OCI-M2 (cell line): ENCODE measurements around the gene FDX2.
"Not testable (repeated sequence)": the region's sequence is repeated elsewhere in the genome, so short reads cannot be mapped to it uniquely, and the experiment has no call there.

Source experiments
- DNase-seq: peaks from one replicate; lab custom pipeline; 2025; ENCODE audit not compliant: unreplicated experiment; lab: John Stamatoyannopoulos, UW

FDX2 gene

DNA sequence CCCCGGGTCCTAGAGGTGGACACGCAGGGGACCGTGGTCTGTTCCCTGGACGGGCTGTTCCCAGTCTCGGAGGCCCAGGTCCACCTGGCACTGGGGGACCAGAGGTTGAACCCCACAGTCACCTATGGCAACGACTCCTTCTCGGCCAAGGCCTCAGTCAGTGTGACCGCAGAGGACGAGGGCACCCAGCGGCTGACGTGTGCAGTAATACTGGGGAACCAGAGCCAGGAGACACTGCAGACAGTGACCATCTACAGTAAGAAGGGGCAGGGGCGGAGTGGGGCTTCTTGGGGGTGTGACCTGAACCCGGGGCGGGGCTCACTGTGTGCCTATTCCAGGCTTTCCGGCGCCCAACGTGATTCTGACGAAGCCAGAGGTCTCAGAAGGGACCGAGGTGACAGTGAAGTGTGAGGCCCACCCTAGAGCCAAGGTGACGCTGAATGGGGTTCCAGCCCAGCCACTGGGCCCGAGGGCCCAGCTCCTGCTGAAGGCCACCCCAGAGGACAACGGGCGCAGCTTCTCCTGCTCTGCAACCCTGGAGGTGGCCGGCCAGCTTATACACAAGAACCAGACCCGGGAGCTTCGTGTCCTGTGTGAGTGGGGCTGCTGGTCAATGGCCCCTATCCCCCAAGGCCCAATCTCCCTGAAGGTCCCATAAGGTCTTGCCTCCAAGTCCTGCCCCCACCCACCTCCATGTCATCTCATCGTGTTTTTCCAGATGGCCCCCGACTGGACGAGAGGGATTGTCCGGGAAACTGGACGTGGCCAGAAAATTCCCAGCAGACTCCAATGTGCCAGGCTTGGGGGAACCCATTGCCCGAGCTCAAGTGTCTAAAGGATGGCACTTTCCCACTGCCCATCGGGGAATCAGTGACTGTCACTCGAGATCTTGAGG, 31.5 kb downstream of the FDX2 start:
- no peak for DNase-seq

DNA sequence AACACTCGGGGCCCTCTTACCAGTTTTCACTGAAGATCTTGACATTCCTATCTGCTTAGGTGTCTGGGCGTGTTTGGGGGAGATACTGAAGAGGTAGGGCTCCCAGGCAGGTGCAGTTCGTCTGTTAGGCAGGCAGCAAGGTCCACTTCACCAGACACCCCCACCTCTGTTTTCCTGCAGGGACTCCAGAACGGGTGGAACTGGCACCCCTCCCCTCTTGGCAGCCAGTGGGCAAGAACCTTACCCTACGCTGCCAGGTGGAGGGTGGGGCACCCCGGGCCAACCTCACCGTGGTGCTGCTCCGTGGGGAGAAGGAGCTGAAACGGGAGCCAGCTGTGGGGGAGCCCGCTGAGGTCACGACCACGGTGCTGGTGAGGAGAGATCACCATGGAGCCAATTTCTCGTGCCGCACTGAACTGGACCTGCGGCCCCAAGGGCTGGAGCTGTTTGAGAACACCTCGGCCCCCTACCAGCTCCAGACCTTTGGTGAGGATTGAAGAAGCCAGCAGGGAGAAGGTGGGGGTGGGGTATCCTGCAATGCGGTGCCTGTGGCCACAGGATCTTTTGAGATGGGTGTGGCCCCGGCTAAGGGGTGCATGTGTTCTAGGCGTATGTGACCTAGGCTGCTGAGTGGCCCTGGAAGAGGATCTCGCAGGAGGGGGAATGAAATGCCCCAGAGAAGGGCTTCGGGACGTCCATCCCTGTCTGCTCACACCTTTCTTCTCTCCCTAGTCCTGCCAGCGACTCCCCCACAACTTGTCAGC, 32.3 kb downstream of the FDX2 start:
- DNase-seq: no peak

DNA sequence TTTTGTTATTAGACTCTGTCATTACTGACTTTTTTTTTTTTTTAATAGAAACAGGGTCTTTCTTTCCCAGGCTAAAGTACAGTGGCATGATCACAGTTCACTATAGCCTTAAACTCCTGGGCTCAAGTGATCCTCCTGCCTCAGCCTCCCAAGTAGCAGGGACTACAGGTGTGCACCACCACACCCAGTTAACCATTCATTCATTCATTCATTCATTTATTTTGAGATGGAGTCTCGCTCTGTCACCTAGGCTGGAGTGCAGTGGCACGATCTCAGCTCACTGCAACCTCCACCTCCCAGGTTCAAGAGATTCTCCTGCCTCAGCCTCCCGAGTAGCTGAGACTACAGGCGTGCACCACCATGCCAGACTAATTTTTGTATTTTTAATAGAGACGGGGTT, 33.8 kb downstream of the FDX2 start:
- DNase-seq: not testable (repeated sequence)

DNA sequence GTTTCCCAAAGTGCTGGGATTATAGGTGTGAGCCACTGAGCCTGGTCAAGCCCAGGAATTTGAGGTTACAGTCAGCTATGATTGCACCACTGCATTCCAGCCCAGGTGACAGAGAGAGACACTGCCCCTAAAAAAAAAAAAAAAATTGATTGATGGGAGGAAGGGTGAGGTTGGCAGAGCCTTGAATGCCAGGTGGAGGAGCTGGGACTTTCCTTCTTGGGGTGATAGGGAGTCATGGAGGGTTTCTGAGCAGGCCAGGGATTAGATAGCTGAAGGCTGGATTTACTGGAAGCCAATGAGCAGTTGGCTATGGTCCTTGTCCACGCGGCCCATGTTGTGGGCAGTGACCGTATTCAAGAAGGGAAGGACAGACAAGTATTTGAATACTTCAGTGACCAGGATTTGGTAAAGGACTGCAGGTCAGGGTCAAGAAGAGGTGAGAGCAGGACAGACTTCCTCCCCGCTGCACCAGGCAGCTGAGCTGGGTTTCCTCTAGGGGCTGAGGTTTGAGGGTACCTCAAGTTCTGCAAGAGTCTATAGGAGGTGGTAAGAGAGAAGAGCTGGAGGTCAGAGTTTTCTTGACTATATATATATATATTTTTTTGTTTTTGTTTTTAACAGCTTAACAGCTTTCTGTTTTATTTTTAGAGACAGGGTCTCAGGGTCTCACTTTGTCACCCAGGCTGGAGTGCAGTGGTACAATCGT, 35.9 kb downstream of the FDX2 start:
- DNase-seq: no peak

DNA sequence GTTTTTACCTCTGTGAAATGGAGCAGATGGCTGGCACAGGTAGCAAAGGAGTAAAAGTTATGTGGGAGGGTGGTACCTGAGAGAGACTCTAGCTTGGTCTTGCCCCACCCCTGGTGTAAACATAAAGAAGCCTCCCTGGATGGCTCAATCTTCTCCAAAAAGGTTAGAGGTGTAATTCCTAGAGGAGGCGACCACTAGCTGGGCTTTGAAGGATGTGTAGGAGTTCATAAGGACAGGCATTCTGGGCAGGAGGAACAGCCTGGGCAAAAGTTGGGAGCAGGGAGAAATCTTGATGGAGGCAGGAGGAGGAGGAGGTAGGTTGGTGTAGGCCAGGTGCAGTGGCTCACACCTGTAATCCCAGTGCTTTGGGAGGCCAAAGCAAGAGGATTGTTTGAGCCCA, 36.9 kb downstream of the FDX2 start:
- DNase-seq: no peak

DNA sequence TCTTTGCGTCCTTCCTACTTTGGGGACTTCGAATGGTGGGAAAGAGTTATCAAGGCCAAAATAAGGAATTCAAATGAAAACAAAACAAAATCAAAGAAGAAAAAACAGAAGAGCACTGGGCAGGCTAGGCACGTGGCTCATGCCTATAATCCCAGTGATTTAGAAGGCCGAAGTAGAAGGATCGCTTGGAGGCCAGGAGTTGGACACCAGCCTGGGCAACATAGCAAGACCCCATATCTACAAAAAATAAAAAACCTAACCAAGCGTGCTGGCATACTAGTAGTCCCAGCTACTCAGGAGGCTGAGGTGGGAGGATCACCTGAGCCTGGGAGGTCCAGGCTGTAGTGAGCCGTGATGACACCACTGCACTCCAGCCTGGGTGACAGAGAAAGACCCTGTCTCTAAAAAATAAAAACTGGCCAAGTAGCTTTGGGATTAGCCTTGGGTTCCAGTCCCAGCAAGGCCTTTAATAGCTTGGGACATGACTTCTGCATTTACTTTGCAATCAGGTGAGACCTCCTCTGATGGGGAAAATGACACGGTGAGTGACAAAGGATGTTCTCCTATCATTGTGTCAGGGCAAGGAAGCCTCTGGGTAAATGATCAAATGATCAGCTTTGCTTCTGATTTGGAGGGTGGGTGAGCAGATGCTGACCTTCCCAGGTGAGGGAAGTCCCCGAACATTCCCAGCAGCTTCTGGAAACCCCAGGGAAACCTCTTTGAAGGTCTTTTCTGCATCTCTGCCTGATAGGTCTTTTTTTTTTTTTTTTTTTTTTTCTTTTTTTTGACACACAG, 37.8 kb downstream of the FDX2 start:
- no peak for DNase-seq

DNA sequence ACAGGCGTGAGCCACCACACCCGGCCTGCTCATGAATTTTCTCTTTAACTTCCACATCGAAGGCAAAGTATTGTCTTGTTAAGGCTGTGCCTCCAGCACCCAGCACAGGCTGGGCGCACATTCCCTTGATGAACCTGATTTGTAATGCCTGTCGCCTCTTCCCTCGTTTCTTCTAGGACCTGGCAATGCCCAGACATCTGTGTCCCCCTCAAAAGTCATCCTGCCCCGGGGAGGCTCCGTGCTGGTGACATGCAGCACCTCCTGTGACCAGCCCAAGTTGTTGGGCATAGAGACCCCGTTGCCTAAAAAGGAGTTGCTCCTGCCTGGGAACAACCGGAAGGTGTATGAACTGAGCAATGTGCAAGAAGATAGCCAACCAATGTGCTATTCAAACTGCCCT, 41.2 kb downstream of the FDX2 start:
- DNase-seq: no peak

DNA sequence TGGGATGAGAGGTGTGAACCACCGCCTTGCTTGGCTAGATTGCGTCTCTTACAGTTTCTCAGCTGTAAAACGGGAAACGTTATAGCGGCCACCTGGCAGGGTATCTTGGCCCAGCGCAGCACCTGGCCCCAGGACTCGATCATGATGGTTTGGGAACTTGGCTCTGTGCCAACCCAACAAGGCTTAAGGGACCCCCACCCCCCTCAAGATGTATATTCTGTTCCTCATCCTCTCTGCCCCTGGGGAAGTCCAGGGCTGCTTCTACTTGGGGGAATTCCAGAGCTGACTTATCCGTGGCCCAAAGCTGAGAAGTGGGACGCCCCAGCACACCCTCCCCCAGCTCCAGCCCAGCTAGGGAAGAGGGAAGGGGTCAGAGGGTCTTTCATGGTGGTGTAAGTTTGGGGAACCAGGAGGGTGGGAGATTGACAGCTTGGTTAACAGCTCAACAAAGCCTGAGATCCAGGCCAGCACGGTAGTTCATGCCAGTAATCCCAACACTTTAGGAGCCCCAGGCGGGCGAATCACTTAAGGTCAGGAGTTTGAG, 44.2 kb downstream of the FDX2 start:
- DNase-seq: no peak

DNA sequence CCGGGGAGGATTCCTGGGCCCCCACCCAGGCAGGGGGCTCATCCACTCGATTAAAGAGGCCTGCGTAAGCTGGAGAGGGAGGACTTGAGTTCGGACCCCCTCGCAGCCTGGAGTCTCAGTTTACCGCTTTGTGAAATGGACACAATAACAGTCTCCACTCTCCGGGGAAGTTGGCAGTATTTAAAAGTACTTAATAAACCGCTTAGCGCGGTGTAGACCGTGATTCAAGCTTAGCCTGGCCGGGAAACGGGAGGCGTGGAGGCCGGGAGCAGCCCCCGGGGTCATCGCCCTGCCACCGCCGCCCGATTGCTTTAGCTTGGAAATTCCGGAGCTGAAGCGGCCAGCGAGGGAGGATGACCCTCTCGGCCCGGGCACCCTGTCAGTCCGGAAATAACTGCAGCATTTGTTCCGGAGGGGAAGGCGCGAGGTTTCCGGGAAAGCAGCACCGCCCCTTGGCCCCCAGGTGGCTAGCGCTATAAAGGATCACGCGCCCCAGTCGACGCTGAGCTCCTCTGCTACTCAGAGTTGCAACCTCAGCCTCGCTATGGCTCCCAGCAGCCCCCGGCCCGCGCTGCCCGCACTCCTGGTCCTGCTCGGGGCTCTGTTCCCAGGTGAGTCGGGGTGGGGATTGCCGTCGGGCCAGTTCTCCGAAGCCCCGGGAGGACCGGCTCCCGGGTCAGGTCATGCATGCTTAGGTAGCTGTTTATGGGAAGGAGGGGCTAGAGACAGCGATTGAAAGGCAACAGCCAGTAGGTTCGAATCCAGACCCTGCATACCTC, 45.0 kb downstream of the FDX2 start, which contains the start of gene ICAM1:
TSS of gene ICAM1 (plus strand) at position 505 of the 779 bp plus-strand sequence. CDS start at position 545, 40 bp downstream.
- DNase-seq: no peak

DNA sequence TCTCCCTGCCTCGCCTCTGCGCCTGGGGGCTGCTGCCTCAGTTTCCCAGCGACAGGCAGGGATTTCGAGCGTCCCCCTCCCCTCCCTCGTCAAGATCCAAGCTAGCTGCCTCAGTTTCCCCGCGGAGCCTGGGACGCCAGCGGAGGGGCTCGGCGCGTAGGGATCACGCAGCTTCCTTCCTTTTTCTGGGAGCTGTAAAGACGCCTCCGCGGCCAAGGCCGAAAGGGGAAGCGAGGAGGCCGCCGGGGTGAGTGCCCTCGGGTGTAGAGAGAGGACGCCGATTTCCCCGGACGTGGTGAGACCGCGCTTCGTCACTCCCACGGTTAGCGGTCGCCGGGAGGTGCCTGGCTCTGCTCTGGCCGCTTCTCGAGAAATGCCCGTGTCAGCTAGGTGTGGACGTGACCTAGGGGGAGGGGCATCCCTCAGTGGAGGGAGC, 45.6 kb downstream of the FDX2 start:
- no peak for DNase-seq

DNA sequence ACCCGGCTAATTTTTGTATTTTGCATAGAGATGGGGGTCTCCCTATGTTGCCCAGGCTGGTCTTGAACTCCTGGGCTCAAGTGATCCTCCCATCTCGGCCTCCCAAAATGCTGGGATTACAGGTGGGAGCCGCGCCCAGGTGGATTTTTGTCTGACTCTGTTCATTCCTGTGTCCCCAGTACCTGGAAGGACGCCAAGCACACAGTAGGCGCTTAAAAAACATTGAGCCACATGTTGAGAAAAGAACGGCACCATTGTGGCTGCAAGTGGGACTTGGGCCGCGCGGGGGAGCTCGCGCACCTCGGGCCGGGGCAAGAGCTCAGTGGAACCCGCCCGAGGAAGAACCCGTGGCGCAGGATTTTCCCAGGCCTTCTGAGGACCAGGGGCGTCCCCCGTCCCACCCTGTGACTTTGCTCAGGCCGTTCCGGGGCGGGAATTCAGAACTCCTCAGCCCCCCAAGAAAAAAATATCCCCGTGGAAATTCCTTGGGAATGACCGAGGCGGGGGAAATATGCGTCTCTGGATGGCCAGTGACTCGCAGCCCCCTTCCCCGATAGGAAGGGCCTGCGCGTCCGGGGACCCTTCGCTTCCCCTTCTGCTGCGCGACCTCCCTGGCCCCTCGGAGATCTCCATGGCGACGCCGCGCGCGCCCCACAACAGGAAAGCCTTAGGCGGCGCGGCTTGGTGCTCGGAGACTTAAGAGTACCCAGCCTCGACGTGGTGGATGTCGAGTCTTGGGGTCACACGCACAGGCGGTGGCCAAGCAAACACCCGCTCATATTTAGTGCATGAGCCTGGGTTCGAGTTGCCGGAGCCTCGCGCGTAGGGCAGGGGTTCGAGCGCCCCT, 46.3 kb downstream of the FDX2 start:
- peak; percentile 98 for DNase-seq

DNA sequence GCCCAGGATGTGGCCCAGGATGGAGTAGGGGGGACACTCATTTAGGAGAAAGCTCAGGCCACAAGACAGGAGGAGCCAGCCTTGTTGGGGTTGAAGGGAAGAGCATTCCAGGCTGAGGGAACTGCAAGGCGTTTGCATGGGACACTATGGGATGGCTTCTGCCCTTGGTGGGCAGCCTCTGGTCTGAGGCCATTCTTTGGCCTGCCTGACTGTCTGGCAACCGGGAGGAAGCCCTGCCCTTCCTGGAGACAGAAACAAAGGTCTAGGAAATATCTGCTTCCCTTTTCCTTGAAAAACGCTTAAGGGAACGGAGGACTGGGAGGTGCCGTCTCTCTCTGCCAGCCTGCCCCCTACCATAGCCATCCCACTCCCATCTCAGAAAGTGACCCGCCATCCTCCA, 47.7 kb downstream of the FDX2 start:
- no peak for DNase-seq

DNA sequence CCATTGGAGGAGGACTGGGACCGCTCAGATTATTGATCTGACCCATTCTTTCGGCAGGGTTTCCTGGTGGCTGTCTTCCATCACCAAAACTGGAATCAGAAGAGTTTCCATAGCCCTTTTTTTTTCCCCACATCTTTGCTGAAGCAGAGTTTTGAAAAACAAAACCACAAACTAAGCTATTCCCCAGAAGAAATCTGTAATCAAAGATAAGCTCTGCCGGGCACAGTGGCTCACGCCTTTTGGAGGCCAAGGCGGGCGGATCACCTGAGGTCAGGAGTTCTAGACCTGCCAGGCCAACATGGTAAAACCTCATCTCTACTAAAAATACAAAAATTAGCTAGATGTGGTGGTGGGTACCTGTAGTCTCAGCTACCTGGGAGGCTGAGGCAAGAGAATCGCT, 49.1 kb downstream of the FDX2 start:
- no peak for DNase-seq

DNA sequence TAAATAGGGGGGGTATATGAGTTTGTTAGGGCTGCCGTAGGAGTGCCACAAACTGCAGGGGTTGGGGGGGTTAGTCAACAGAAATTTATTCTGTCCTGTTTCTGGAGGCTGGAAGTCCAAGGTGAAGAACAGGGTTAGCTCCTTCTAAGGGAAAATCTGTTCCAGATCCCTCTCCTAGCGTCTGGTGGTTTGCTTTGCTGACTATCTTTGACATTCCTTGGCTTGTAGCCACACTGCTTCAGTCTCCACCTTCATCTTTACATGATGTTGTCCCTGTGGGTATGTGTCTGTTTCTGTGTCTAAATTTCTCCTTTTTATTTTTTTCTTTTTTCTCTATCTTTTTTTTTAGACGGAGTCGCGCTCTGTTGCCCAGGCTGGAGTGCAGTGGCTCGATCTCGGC, 53.0 kb downstream of the FDX2 start:
- DNase-seq: no peak

DNA sequence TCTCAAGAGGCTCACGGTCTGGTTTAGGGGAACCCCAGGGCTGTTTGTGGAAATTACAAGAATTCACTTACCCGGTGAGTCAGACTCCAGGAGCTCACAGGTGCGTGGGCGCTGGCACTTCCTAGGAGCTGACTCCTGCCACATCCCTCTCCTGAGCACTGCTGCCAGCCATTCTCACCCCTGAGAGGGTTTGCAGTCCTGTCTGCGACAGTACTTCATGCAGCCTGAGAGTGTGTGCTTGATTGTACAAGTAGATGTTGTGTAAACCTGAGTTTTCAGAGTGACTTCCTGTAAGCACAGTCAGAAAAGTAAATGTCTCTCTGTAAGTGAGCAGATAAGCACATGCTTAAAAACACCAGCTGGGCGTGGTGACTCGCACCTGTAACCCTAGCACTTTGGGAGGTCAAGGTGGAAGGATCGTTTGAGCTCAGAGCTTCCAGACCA, 55.7 kb downstream of the FDX2 start:
- no peak for DNase-seq
